GM21576 (cell line): Measurements from ENCODE around the gene GP5.

Experiments used
- ATAC-seq: cut with Tn5 transposase; IDR thresholded peaks from one replicate; pipeline ENCODE4 v1.9.1; 2021; ENCODE audit warnings: mild to moderate bottlenecking, moderate library complexity; ENCODE audit not compliant: unreplicated experiment

Gene GP5

DNA sequence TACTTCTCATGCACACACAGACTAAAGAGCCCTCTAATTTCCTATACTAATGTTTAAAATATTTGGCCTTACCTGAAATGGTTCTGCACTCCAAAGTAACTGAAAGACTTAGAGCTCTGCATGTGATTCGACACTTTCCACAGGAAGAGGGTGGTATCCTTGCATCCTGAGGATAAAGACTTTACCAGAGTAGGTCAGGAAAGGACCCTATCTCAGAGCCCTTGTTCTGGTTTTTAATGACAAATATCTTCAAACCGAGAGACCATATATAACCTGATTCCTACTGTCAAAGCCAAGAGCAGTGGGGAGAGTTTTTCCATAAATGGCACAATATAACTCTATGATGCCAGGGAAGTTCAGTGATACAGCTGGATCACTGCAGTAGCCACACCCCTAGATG is at the start of gene GP5:
Gene GP5 (minus strand): TSS at position 101 of the 400 bp plus-strand sequence. CDS start 984 bp downstream, outside the sequence.
- ATAC-seq = no peak

- ATAC-seq = no peak
These were observed 48.6 kb upstream of the GP5 start for GRCh38 chr3:194447657-194448056.

DNA sequence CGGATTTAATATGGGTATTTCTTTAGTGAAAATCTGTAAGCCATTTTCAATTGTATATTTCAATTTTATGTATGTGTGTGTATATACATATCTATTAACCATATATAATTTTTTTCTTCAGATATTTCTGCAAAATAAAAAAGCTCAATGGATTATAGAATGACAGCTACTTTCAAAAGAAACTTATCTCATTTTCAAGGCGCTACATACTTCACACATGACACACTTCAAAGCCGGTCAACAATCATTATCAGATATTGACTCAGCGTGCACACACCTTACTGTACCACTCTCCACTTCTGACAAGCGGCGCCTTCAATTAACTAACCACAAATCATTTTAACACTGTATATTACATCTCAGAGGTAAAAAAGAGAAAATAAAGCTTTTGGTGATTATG is 48.1 kb upstream of the GP5 start:
- no peak for ATAC-seq

- ATAC-seq = no peak
These were observed 47.7 kb upstream of the GP5 start for GRCh38 chr3:194446754-194447153.

GRCh38 chr3:194446172-194446571 is 47.1 kb upstream of the GP5 start:
- ATAC-seq = no peak

- no peak for ATAC-seq
These were observed 44.8 kb upstream of the GP5 start for GRCh38 chr3:194443901-194444300.

GRCh38 chr3:194440756-194441155 is 41.7 kb upstream of the GP5 start:
- no peak for ATAC-seq

GRCh38 chr3:194439881-194440550 is 41.0 kb upstream of the GP5 start:
- no peak for ATAC-seq

DNA sequence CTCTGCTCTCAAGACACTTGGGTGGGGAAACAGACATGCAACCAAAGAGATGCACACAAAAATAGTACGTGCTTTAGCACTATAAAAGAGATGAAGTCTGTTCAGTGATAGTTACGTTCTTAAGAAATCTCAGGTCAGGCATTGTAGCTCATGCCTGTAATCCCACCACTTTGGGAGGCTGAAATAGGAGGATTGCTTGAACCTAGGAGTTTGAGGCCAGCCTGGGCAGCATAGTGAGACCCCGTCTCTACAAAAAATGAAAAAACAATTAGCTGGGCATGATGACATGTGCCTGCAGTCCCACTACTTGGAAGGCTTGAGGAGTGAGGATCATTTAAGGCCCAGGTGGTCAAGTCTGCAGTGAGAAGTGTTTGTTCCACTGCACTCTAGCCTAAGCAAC is 35.4 kb upstream of the GP5 start:
- no peak for ATAC-seq

GRCh38 chr3:194431554-194431953 is 32.5 kb upstream of the GP5 start:
- ATAC-seq = no peak

- ATAC-seq = no peak
These were observed 26.3 kb upstream of the GP5 start for GRCh38 chr3:194425399-194425798.

- no peak for ATAC-seq
These were observed 25.9 kb upstream of the GP5 start for GRCh38 chr3:194424953-194425352.

DNA sequence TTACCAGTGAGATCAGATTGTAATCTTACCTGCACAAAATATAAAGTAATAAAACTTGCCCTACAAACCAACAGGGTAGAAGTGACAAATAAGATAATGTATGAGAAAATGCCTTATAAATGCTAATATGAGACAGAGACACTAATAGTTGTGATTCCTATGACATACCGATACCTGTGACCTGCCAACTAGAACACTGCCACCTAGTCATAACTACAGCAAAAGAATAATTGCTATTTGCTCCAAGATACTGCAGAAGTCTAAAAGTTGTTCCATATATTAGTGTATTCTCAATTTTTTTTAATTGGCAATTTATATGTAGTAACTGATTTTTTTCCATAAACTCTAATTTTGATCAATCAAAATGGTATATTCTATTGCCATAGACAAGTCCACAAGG is 25.3 kb upstream of the GP5 start:
- no peak for ATAC-seq

- no peak for ATAC-seq
These were observed 24.3 kb upstream of the GP5 start for GRCh38 chr3:194423317-194423716.

DNA sequence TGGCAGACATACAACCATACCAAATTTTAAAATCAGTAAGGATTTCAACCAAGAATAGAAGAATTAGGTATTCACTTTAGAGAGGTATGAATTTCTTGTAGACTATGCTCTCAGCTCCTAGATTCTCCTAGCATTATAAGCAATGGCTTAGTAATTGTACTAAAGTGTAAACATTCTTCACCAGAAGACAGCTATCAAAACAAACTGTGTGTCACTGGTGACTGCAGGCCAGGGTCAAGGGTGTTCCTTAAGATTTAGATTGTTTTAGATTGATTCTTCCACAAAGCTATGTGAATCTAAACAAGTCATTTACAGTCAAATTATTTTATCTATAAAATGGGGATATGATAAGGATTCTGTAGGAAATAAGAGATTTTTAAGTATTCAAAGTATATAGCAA is 23.1 kb upstream of the GP5 start:
- no peak for ATAC-seq

DNA sequence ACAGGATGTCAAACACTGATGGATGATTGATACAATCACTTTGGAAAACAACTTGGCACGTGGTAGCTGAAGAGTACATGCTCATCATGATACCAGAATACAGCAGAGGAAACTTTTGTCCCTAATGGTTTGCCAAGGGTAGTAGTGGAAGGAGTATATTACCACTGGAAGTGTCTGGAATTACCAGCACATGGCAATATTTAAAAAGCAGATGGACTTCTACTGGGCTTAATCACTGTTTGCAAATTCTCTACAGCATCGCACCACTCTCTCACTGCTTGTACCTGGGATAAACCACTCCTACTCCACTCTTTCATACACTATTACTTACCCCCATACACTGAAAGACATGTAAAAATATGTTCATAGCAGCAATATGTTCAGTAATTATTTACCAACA is 19.6 kb upstream of the GP5 start:
- no peak for ATAC-seq

DNA sequence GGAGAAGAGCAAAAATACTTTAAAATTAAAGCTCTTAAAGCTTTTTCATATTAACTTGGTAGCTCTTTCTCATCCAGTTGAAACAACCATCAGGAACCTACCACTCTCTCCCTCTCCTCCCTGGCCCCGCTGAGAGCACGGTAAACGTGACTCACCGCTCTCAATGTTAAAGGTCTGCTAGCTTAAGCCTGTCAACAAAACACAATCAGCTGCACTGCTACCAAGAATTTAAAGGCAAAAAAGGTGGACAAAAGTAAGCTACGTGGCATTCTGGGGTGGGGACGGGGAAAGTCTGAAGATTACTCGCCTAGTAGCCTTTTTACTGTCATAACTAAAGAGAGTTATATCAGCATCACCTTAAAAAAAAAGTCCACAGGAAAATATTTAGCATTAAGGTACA is 8.4 kb upstream of the GP5 start:
- no peak for ATAC-seq

DNA sequence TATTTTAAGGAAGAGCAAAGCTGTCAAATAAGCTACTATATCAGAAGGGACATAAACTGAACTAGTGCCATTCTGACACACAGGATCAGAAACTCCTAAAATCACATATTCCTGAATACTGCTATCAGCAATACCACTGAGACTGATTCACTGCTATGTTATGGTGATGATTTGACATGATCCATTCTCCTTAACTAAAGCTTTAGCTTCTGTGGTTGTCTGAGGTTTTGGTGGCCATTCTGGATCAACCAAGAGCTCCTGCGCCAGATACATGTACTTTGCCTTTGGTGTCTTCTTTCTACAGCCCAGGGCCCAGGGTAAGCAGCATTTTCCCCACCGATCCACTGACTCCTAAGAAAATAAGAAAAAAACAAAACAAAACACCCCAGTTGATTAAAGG is 6.7 kb upstream of the GP5 start:
- ATAC-seq = no peak

- ATAC-seq = no peak
These were observed 5.5 kb upstream of the GP5 start for GRCh38 chr3:194404365-194405140.

- ATAC-seq = no peak
These were observed 2.8 kb upstream of the GP5 start for GRCh38 chr3:194401868-194402329.

- no peak for ATAC-seq
These were observed 2.3 kb upstream of the GP5 start for GRCh38 chr3:194401346-194401745.

- ATAC-seq = no peak
These were observed 877 bp upstream of the GP5 start for GRCh38 chr3:194399874-194400411.
